ENCODE measurements around the gene SH3RF1.

Gene SH3RF1

DNA sequence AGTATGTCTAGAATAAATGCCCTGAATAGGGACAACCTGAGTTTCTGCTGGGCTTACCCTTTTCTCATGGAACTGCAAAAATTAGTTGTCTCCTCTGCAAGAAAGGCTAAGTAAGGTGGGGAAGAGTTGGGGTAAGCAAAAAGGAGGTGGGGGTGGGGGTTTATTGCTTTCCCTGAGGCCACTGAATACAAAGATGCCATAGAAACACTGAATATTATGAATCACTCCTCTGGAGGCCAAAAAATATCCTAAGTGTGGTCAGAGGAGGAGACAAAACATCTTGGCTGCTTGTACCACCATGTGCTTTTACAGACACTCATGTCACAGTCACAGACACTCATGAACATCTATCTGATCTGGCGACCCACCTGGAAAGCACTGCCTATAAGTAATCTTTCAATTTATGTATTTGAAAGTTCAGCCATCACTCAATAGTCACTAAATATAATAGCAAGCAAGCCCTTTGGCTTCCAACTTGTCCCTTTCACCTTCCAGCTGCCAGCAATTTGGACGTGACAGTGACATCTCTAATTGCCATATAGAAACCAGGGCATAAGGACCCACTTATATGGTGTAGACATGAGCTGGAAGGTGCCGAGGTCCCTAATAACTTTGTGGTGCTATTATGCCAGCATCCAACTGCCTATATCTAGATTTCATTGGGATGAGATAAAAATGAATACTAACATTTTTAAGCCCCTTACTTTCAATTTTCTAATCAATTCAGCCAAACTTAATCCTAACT lies 138.0 kb downstream of the SH3RF1 start:
- DNase-seq (ENCODE audit: low read depth): no peak

GRCh38 chr4:169131556-169132208 lies 139.1 kb downstream of the SH3RF1 start:
- DNase-seq (ENCODE audit: low read depth): no peak

- no peak for DNase-seq (ENCODE audit: low read depth)
These were observed 141.9 kb downstream of the SH3RF1 start for GRCh38 chr4:169128902-169129301.

DNA sequence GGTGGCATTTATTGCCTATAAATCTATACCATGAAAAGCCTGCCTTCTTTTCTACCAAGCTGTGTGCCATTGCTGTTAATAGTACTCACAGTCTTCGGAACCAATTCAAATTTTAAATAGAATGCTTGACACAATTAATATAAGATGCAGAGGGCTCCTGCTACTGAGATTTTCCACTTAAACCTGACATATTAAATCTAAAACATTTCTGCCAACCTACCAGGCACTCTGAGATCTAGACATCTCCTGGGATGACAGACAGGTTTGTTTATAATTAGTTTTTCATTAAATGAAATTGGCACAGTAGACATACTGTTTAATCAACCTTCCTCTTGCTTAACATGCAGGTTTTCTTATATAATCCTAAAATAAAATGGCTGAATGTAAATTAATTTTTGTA lies 143.4 kb downstream of the SH3RF1 start:
- no peak for DNase-seq (ENCODE audit: low read depth)

DNA sequence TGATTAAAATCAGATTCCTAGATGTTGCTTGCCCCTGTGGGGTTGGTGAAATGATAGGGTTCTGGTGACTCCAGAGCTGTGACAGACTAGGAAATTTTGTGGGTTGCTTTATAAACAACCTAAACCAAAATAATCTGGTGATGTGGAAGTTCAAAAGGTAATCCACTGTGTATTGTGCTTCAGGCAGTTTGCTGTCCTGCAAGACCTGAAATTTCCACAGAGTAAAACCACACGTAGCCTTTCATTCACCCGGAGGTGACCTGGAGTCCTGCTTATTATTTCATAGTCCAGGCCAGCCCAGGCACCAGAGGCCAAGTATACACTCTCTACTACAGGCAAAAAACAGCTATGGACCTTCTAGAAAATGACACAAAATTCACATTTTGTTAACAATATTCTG lies 146.1 kb downstream of the SH3RF1 start:
- peak; percentile 46 for DNase-seq (ENCODE audit: low read depth)

- DNase-seq (ENCODE audit: low read depth): no peak
These were observed 148.3 kb downstream of the SH3RF1 start for GRCh38 chr4:169122422-169122821.

DNA sequence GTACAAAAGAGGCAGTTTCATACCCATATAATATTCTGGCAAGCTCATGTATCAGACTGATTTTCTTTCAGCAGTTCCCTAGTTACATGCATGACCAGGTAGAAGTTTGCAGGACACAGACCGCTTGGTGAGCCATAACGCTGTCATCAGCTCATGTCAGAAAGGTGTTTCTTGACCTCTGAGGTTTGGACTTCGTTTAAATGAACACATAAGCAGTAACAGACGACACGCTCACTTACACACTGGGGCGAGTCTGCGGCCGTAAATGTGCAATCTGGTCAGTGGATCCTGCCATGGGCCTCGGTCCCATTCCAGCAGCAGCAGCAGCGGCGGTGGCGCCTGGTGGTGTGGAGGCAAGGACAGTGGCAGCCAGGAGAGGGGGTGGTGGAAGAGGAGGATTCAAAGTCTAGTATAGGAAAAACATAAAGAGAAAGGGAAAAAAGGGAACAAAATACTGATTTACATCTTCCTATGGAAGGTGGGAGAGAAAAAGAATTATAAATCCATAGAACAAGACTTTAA lies 148.8 kb downstream of the SH3RF1 start:
- no peak for DNase-seq (ENCODE audit: low read depth)

DNA sequence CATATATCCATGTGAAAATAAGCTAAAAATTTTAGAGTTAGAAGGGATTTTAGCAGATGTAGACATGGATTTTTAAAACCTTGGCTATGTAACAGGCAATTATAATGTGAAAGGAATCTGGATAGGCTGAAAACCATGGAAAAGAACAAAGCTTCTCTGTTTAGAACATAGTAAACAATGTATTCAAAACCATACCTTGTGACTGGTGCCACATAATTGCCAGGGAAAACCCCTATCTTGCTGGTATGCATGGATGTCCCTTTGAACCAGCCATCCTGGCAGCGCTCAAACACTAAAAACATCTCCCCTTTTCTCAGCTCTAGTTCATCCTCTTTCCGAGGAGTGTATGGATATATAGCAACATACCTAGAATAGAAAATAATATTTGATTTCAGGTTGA lies 150.1 kb downstream of the SH3RF1 start:
- DNase-seq (ENCODE audit: low read depth): no peak

DNA sequence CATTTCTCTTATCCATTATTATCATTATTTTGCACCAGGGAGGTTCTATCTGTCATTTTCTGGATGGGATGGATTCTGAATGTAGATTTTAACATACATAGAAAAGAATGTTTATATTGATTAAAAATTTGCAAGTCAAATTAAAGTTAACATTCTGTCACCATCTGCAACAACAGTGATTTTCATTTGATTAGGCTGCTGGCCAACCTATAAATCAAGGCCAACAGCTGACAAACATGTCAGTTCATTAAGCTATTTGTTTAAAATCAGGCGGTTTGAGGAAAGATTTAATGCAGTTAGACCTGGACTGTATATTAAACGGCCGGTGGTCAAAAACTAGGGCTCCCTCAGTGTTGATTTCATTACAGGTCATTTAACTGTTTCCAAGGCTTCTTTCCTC lies 151.2 kb downstream of the SH3RF1 start:
- no peak for DNase-seq (ENCODE audit: low read depth)

- DNase-seq (ENCODE audit: low read depth): peak; percentile 68
These were observed 153.1 kb downstream of the SH3RF1 start for GRCh38 chr4:169117591-169118081.

GRCh38 chr4:169116270-169116901 lies 154.4 kb downstream of the SH3RF1 start:
- DNase-seq (ENCODE audit: low read depth): no peak

GRCh38 chr4:169115897-169116254 lies 154.9 kb downstream of the SH3RF1 start:
- DNase-seq (ENCODE audit: low read depth): peak; percentile 97

GRCh38 chr4:169115144-169115896 lies 155.4 kb downstream of the SH3RF1 start:
- no peak for DNase-seq (ENCODE audit: low read depth)

GRCh38 chr4:169114341-169114974 lies 156.3 kb downstream of the SH3RF1 start:
- no peak for DNase-seq (ENCODE audit: low read depth)

GRCh38 chr4:169110633-169111032 lies 160.1 kb downstream of the SH3RF1 start:
- DNase-seq (ENCODE audit: low read depth): no peak

DNA sequence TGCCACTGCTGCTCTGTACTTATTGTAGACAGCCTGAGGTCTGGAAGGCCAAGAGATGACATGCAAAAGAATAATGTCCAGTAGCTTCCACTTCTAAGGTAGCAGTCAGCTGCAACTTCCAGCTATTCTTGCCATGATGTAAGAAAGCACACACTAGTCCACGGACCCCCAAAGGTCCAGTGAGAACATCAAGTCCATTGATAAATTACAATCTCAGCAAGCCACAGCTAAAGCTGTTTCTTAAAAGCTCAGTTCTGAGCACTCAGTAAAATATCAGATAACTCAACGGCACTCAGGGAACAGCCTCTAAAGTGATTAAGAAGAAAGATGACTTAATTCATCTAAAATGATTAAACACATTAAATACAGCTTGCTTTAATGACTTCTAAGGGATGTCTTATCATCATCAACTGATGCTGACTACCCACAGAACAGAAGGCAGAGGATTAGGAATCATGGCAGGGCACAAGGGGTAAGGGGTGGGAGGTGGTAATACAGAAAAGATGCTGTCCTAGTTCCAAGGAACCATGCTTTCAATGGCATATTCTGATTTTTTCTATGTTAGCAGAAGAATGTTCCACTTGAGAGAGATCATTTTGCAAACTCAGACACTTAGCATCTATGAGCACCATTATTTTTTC lies 161.6 kb downstream of the SH3RF1 start:
- DNase-seq (ENCODE audit: low read depth): no peak

GRCh38 chr4:169108303-169108702 lies 162.5 kb downstream of the SH3RF1 start:
- no peak for DNase-seq (ENCODE audit: low read depth)

GRCh38 chr4:169107528-169107927 lies 163.2 kb downstream of the SH3RF1 start:
- DNase-seq (ENCODE audit: low read depth): no peak

DNA sequence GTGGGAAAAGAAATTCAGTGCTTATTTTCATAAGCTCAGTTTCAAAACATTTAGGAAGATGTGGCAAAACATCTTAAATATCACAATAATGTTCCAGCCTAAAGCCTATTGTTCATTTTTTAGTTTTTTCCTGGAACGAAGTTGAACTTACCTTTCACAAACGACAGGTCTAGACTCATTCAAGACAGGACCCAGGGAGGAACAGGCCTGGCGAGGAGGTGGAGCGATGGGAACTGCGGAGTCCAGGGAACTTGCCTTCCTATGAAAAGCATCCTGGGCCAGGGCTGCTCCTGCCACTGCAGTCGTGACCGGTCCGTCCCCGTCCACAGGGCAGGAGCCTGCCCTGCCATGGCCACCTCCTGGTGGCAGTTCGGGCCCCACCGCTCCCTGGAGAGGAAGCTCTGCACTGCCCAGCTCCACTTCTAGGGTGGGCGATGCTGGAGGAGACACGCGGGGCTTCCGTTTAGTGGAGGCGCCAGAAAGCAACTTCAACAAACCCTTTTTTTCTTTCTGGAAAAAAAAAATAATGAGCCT lies 164.0 kb downstream of the SH3RF1 start:
- DNase-seq (ENCODE audit: low read depth): no peak

DNA sequence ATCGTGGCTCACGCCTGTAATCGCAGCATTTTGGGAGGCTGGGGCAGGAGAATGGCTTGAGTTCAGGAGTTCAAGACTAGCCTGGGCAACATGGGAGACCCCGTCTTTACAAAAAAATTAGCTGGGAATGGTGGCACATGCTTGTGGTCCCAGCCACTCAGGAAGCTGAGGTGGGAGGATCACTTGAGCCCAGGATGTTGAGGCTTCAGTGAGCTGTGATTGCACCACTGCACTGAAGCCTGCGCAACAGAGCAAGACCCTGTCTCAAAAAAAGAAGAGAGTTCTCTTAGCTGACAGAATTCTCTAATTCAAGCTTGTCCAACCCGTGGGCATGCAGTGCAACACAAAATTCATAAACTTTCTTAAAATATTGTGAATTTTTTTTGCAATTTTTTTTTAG lies 165.1 kb downstream of the SH3RF1 start:
- DNase-seq (ENCODE audit: low read depth): no peak

GRCh38 chr4:169103966-169104412 lies 166.8 kb downstream of the SH3RF1 start:
- DNase-seq (ENCODE audit: low read depth): no peak

All from amniotic epithelial cell (primary cell).